Measurements from ENCODE around the gene HERC5.

DNA sequence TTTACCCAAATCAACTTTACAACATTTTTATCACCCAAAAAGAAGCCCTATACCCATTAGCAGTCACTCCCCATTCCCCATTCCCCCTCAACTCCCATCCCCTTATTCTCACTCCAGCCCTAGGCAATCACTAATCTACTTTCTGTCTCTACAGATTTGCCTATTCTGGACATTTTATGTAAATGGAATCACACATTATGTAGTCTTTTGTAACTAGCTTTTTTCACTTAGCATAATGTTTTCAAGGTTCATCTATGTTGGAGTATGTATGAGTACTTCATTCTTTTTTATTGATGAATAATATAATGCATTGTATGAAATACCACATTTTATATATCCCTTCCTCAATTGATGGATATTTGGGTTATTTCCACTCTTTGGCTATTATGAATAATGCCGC, 36.1 kb upstream of the HERC5 start:
- TF ChIP-seq CTCF (IDR thresholded peaks at IDR 0.05; ENCODE audit: poor library complexity, severe bottlenecking) = no peak
- TF ChIP-seq TAF1 (IDR thresholded peaks at IDR 0.05; ENCODE audit: low read depth) = no peak
- no peak for TF ChIP-seq REST (IDR thresholded peaks at IDR 0.05; ENCODE audit: borderline replicate concordance)
- no peak for TF ChIP-seq EZH2 (IDR thresholded peaks at IDR 0.05; ENCODE audit: borderline replicate concordance, insufficient read depth, low read length, poor library complexity, severe bottlenecking)
- TF ChIP-seq RAD21 (conservative IDR thresholded peaks at IDR 0.05) = no peak

Measured in neural cell (in vitro differentiated cells).